NB4 (cell line): ENCODE results near the gene CCDC28B.

Experiments used
- CTCF ChIP-seq: IDR thresholded peaks from one replicate; pipeline ENCODE4 v1.5.1; 2012; ENCODE audit warnings: low read depth, low read length
- MYC ChIP-seq: IDR thresholded peaks from 2 replicates; pipeline ENCODE4 v1.6.1; 2011; ENCODE audit warnings: low read depth, low read length
- POLR2A ChIP-seq: IDR thresholded peaks from 2 replicates; pipeline ENCODE4 v1.6.1; 2011; ENCODE audit warnings: mild to moderate bottlenecking; ENCODE audit not compliant: insufficient read length; ENCODE audit errors: extremely low read depth

GRCh38 chr1:32228771-32229170, 28.4 kb downstream of the CCDC28B start:
- TF ChIP-seq MYC (no peak), CTCF (no peak), POLR2A (no peak)
